GDM1 (cell line): ENCODE data around the gene MAF.

Source experiments
- DNase-seq: peaks from one replicate; lab custom pipeline; 2025; lab: John Stamatoyannopoulos, UW

The MAF gene

DNA sequence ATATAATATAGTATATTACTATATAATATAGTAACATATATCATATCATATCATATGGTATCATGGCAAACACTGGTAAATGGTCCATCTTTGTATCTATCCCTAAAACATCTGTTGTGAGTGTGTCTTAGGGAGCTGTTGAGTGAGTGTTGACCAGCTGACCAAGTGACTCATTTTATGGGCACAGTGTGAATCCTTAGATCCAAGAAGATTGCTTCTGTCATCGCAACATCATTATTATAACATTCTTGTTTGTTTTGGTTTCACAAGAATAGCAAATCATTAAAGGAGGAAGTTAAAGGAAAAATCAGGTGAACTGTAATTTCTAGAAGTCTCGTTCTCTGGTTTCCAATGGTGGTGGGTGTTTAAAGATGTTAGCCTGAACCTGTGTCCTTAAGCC is 11.7 kb upstream of the MAF start:
- DNase-seq = no peak

DNA sequence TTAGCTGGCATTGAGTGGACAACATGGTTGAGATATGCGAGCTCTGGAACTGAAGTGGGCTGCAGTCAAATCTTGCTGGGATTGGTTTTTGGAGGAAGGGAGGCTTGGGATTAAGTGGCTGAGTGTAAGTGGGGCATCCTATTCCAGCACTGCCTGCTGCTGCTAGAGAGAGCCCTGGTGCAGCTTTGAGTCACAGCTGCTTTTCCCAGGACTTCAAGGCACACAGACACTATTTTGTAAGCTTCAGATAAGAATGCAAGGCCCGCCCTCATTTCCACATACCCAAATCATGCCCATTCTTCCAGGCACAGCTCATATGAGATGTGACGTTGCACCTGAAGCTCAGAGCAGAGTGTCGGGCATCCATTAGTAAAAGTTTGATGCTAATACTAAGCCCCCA is 10.2 kb upstream of the MAF start:
- DNase-seq = no peak

DNA sequence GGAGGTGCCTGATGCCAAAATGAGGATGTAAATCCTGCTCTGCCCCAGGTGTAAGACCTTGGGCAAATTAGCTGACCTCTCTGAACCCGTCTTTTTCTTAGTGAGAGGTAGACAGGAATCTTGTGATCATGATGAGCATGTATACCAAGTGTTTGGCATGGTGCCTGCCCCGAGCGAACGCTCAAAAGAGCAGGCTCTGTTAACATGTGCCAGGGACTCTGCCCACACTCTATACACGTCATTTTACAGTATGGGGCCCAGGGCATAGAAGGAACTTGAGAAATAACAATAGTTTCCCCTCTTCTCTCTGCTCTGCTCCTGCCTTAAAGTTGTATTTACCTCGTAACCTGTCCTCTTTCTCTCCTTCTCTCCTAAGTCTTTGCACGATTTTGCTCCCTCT is 9.3 kb upstream of the MAF start:
- DNase-seq = no peak

DNA sequence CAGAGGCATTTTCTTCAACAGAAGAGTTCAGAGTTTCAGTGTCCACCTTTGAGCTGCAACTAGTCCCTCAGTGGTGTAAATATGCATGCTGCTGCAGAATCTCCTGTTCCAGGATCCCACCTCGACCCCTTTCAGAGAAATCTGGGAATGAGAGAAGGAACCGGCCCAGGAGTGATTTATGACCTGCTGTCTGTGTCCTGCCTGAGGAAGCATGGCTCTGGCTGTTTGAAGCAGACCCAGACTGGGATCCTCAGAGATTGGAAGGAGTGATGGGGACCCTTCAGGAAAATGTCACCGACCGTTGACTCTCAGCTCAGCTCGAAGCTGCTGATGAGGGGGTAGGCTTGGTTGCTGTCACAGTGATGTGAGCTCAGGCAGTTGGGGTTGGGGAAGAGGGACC is 8.4 kb upstream of the MAF start:
- DNase-seq = no peak

DNA sequence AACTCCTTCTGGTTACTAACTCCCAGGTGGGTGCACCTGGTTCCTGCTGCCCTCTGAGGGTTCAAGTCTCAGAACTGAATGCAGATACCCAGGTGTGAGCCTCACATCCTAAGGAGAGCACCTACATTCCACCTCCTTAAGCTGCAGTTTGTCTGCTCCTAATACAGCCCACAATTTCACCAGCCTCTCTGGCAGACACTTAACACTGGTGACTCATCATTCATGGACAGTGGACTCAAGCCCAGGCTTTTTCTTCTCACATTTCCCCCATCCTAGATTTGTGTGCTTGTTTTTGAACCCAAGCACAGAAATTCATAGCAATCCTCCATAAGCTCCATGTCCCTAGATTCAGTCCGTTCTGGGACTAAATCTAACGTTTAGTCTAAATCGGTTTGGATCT is 7.0 kb upstream of the MAF start:
- no peak for DNase-seq

DNA sequence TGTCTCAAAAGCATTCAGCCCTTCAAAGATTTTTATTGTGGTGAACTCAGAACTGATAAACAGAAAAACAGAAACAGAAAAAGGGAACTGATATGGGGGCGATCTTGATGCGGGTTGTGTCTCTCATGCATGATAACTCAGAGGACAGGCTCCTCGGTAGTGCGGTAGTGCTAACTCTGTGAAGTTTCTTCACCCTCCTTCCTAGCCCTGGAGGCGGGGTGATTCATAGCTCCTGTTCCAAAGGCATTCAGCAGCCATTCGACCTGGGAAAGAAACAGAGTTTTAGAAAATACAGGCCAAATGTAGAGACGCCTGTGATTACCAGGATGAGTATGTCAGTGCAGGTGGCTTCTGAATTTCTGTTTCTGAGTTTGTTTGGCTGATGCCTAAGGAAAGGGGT is 5.5 kb upstream of the MAF start:
- DNase-seq = no peak

DNA sequence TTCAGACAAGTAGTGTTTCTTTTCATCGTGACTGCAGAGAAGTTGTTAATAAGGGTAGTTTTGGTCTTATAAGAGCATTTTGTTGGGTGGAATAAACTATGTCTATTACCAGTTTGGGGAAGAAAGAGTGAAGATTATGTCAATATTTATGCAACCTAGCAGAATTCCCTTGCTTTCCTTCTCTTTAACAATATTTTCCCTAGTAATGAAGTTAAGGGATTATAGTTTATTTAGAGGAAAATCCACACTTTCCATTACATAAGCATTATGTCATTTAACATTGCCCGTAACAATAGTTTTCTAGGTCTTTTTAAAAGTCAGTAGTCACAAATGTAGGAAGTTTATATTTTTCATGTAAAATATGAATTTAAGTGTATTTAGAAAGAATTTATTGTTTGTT is 2.5 kb upstream of the MAF start:
- DNase-seq = no peak

DNA sequence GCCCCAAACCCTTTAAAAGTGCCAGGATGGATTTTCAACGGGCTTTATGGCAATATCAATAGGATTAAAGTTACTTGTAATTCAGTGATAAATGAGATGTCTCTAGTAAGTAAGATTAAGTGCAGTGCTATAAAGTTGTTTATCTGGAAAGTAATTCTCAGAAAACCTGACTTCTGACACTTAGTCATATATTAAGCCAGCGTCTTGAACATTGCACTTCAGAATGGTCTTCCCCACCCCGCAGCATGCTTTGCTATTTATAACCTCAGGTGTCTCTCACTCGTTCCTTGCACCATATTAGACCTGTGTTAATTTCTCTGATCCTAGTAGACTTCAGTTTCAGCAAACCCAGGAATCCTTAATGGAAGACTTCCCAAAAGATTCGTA is 2.1 kb upstream of the MAF start:
- DNase-seq = no peak

DNA sequence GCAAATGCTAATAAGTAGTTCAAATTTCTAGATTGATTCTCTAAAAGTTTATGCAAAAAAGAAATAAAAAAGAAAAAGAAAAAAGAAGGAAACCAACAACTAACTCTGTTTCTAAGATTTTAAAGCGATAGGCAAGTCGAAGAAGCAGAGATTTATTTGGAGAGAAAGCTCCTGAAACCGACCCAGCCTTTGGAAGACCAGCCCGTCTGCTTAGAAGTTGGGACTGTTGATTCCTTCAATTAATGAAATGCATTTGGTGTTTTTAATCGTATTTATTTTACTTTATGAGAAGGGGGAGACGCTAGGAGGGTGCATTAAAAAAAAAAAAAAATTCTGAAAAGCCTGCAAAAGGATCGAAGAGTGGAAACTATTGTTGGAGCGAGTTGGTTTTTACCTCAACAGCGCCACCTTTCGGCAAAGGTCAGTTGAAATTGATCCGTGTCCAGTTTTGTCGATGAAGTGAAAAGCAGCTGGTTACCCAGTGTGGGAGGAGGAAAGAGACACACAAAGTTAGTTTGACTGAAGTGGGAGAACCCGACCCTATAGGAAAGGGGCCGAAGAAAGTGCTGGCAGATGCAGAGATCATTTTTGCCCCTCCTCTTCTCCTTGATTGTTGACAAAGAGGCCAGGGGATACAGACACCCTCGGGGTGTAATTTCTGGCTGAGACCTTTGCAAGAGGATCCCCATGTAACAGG is 1.5 kb upstream of the MAF start:
- DNase-seq = peak; percentile 27

DNA sequence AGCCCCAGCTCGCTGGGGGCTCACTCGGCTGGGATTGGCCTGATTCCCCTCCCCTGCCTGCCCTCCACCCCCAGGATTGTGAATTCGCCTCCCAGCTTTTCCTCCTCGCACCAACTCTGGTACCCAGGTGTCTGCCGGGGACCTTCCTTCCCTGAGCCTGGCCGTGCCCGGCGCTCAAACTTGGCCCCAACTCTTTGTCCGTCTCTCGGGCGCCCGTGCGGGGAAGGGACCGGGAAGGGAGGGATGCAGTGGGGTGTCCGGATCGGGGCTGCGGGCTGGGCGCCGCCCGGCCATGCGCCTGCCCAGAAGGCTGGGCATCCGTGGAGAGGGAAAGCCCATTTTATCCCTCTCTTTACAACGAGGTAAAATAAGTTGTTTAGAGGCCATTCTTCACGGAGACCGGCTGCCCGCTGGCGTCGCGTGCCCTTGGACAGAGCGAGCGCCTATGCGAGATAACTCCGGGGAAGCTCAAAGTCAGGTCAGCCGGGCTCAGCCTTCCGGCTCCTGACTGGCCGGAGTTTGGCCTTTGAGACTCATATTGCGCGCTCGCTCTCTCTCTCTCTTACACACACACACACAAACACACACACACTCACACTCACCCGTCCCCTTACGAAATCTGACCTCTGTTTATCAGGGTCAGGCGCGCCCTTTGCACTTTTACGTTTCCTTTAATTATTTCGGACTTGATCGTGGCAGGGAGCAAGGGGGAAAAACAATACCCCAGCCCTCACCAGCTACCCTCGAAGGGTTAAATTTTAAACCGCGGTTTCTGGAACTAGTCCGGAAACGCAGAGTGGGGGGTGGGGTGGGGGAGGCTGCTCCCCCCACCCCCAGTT is 774 bp upstream of the MAF start:
- no peak for DNase-seq

DNA sequence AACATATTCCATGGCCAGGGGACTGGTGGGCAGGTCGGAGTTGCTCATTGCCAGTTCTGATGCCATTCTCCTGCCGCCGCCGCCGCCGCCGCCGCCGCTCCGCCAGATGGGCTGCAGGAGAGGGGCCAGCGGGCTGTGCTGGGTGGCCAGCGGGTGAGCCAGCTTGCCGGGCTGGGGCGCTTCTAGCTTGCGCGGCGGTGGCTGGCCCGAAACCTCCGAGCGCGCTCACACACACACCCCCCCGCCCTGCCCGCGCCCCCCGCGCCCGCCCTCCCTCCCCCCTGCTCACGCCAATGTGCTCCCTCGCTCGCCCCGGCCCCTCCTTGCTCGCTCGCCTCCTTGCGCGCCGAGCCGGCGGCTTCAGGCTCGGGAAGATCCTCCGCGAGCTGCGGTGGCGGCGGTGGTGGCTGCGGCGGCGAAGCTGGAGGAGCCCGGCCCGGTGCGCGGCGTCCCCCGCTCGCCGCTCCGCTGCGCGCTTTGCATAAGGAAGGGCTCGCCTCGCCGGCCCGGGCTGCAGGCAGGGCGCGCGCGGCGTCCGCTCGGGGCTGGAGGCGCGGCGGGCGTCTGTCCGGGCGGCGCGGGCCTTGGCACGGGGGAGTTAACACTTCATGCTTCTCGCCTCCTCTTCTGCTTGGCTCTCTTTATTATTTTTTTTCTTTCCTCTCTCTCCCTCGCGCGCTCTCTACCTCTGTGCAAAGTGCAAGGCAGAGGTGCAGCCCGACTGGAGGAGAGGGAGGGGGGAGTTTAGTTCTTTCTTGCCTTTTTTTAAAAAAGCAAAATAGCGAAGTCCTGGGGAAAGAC is 500 bp downstream of the MAF start:
- DNase-seq = peak; percentile 10

DNA sequence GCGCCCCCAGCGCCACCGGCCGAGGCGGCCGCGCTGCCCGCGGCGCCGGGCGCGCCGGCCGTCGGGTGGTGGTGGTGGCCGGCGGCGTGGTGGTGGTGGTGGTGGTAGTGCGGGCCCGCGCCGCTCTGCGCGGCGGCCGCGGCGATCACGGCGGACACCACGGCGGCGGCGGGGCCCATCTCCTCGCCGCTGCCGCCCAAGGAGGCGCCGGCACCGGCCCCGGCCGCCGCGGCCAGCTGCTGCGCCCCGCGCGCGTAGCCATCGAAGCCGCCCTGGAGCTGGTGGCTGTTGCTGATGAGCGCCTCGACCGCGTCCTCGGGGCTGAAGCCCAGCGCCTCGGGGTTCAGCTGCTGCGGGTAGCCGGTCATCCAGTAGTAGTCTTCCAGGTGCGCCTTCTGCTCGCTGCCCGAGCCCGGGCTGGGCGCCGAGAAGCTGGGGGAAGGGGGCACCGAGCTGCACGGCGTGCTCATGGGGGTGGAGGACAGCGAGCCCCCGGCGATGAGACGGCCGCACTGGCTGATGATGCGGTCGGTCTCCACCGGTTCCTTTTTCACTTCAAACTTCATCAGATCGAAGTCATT is 1.2 kb downstream of the MAF start:
- DNase-seq = no peak

DNA sequence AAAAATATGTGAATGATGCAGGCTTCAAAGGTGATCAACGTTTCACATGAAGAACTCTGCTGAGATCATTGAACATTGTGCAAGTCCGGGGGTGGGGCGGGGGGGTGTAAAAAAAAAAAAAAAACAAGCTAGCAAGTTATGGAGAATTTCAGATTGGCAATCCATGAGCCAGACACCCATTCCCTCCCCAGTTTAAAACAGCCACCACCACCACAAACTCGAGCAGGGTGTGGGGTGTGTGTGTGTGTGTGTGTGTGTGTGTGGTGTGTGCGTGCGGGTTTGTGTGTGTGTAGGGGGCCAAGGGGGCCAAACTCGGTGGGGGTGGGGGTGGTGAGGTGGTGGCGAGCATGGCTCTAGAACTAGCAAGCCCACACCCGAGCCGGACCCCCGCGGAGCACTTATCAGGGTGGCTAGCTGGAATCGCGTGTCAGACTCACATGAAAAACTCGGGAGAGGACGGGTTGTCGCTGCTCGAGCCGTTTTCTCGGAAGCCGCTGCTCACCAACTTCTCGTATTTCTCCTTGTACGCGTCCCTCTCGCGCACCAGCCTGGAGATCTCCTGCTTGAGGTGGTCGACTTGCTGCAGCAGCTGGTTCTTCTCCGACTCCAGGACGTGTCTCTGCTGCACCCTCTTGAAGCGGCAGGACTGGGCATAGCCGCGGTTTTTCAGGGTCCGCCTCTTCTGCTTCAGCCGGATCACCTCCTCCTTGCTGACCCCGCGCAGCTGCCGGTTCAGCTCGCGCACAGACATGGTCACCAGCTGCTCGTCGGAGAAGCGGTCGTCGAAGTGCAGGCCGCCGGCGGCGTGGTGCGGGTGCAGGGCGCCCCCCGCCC is 2.0 kb downstream of the MAF start:
- DNase-seq = peak; percentile 57

DNA sequence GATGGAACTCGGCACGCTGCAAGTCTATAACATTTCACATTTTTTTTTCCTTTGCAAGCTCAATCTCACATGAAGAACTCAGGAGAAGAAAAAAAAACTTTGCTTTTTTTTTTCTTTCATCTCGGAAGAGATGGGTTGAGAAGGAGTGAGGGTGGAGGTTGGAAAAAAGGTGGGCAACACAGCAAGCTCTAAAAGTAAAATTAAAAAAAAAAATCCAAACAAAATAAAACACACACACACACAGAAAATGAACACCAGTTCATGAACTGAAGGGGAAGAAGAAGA is 2.5 kb downstream of the MAF start:
- DNase-seq = no peak

DNA sequence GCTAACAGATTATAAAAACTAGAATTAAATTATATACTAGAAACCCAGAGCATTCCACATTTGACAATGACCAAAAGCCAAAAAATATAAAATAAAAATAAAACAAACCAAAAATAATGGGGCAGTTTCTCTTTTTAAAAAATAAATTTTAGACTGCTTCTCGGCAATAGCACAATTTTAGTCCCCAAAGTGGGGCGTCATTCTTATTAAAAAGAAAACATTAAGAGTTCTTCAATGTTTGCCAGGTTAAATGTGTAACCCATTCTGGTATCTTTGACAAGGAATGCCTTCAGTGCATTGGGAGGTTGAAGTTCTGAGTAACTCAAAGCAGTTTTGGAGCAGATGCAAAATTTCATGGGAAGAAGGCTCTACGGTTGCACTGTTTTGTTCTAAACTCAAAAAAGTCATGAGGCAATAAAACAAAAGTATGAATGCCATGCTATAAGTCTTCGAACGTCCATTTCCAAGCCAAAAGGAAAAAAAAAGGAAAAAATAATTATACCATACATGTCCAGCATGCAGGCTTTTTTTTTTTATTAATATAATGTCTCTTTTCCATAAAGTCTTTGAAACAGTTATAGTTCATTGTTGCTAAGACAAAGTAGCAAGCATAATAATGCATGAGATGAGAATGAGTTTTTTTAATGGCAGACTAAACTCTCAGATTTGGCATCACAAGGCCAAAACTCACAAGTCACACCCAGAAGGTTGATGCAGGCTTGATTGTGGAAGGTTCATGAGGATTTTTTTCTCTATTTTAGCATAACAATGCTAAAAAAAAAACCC is 3.1 kb downstream of the MAF start:
- DNase-seq = no peak

DNA sequence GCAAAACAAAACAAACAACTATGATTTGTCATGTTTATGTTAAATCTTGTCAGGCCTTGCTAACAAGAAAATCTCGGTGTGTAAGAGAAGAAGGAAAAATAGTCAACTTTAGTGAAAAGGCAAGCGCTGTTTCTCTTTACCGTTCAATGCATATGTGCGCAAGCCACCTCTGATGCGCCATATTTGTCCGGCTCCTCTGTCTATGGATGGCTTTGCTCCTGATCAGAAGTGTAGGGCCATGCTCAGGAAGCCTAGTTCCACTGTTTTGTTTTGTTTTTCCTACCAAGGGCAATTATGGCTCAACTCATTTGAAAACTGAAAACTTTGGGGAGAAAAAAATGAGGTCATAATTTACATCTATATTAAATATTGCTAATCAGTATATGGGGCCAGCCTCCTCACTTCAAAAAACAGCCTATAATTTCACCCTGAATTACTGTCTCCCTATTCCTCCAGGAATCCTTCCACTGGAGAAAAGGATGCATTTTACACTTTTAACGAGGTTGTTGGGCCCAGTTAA is 4.5 kb downstream of the MAF start:
- DNase-seq = no peak

DNA sequence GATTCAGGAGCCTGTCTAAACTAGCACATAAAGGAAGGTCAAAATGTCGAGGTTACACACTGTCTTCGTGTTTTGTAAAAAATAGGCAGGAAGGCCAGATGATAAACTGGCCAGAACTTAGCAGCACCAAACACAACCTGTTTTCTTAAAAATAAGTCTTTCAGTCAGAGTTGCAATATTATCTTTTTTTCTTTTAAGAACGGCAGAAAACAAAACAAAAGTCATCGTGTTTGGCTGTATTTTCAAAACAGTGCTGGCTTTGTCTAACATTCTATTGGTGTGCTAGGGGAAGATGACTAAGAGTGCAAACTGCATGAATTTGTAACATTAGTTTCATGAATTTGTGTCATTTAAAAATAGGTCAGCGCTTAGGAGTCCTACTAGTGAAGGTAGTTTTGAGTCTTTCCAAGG is 5.3 kb downstream of the MAF start:
- no peak for DNase-seq

DNA sequence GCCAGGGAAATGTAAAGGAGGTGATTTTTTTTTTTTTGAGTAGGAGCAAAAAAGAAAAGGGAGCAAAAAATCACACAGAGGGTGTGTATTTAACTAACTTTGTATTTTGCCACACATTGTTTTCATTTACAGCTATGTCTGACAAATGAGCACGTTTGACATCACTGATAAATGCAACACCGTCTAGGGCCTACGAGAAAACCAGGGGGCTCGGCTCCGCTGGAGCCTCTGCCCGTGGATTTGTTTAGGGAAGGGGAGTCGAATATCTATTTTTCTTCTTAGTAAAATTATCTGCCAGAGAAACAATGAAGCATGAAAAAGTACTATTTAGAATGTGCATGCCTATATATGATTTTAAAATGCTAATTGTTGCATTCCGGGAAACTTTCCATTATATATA is 6.8 kb downstream of the MAF start:
- no peak for DNase-seq

DNA sequence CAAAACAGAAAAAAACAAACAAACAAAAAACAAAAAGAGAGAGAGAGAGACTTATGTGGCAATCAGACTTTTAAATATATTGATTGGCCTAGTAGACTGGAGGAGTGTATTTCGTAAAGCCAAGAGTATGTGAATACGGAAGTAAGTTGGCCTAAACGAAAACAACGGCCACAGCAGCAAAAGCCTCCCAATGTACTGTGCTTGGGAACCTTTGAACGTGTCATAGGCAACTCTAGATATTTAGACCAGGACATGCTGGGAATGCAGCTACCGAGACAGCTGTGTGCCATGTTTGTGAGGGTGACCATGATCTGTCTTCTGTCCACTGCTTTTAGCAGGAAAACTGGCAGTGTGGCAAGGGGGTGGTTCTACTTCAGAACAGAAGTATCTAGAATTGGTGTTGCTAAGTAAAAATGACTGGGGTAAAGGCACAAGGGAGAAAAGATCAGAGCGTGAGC is 7.4 kb downstream of the MAF start:
- DNase-seq = no peak

DNA sequence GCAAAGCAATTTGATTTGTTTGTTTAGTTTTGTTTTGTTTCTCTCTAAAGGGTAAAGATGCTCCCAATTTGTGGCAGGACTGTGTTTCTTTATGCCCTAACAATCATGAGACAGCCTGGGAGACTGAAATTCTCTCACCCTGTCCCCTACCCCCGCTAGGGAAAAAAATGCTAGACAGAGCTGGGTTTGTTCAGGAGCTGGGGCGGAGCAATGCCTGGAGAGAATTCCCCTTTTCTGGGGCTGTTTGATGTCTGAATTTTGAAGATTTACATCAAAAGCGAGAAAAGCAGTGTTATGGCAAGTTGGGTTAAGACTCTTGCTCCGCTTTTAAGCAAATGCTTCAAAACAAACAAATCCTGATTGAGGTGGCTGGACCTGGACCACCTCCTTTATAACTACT is 8.4 kb downstream of the MAF start:
- no peak for DNase-seq

DNA sequence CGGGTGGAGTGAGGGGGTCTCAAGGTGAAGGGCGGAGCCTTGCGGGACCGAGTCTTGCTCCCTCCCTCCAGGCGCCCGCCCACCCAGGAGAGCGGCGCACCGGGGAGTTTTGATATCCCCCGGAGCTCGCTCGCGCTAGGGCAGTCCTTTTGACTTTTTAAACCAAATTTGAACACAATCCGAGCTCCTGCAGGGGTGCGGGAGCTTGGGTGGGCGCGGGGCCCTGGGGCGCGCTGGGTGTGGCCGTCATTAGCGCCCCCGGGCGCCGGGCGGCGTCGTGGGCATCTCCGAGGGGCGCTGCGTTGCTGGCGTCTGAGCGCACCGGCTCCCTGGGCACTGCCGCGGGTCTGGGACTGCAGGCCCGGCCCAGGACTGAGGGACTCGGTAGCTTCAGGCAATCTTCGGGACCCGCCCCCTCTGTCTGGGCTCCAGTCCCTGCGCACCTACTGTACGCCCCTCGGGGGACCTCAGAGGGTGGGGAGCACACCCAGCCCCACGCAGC is 10.9 kb downstream of the MAF start:
- DNase-seq = no peak
